Embryonic facial prominence (tissue), 1 donor: ENCODE results near the gene PIK3R6.

Source experiments
- DNase-seq: peaks from one replicate; pipeline ENCODE4 v3.0.0-alpha.2; 2016; ENCODE audit errors: extremely low spot score

PIK3R6 gene

GRCh38 chr17:8867361-8867981, at the start of gene PIK3R6:
Gene PIK3R6, minus strand, starts transcription at chr17:8867674. Its CDS starts 17,880 bp downstream, at chr17:8849794.
- no peak for DNase-seq

- DNase-seq = no peak
Measured at GRCh38 chr17:8916466-8916865, 49.0 kb upstream of the PIK3R6 start.

- no peak for DNase-seq
Measured at GRCh38 chr17:8914554-8914953, 47.1 kb upstream of the PIK3R6 start.

GRCh38 chr17:8913879-8914278, 46.4 kb upstream of the PIK3R6 start:
- no peak for DNase-seq

GRCh38 chr17:8913091-8913490, 45.6 kb upstream of the PIK3R6 start:
- DNase-seq = no peak

GRCh38 chr17:8912084-8912981, 44.9 kb upstream of the PIK3R6 start:
- DNase-seq = no peak

GRCh38 chr17:8910969-8911604, 43.6 kb upstream of the PIK3R6 start:
- no peak for DNase-seq

- DNase-seq = no peak
Measured at GRCh38 chr17:8909586-8910270, 42.3 kb upstream of the PIK3R6 start.

- no peak for DNase-seq
Measured at GRCh38 chr17:8905331-8905730, 37.9 kb upstream of the PIK3R6 start.

GRCh38 chr17:8904686-8905085, 37.2 kb upstream of the PIK3R6 start:
- DNase-seq = no peak

- DNase-seq = no peak
Measured at GRCh38 chr17:8904201-8904600, 36.7 kb upstream of the PIK3R6 start.

- DNase-seq = no peak
Measured at GRCh38 chr17:8900626-8901585, 33.4 kb upstream of the PIK3R6 start.

- no peak for DNase-seq
Measured at GRCh38 chr17:8900207-8900606, 32.7 kb upstream of the PIK3R6 start.

GRCh38 chr17:8898636-8899035, 31.2 kb upstream of the PIK3R6 start:
- no peak for DNase-seq

- DNase-seq = no peak
Measured at GRCh38 chr17:8898126-8898525, 30.7 kb upstream of the PIK3R6 start.

GRCh38 chr17:8896641-8897635, 29.5 kb upstream of the PIK3R6 start:
- no peak for DNase-seq

GRCh38 chr17:8896087-8896486, 28.6 kb upstream of the PIK3R6 start:
- no peak for DNase-seq

GRCh38 chr17:8894673-8895578, 27.5 kb upstream of the PIK3R6 start:
- peak; percentile 41 for DNase-seq
